OCI-LY7 (cell line): Measurements from ENCODE around the gene GPR84.

Source experiments
- EZH2phosphoT487 ChIP-seq: fragments of 200-600 bp; sonication (generic); IDR thresholded peaks from 2 replicates; pipeline ENCODE4 v1.6.1; 2018; ENCODE audit warnings: low read depth, borderline replicate concordance, mild to moderate bottlenecking, mixed run types, antibody characterized with exemption, low read length, moderate library complexity, mixed read lengths
- TF ChIP-seq, protein P1 (sequence below): fragments of 200-600 bp; sonication (generic); conservative IDR thresholded peaks from 2 replicates; pipeline ENCODE4 v1.5.1; 2014; ENCODE audit warnings: mild to moderate bottlenecking, antibody characterized with exemption, low read length, moderate library complexity, mixed read lengths

DNA sequence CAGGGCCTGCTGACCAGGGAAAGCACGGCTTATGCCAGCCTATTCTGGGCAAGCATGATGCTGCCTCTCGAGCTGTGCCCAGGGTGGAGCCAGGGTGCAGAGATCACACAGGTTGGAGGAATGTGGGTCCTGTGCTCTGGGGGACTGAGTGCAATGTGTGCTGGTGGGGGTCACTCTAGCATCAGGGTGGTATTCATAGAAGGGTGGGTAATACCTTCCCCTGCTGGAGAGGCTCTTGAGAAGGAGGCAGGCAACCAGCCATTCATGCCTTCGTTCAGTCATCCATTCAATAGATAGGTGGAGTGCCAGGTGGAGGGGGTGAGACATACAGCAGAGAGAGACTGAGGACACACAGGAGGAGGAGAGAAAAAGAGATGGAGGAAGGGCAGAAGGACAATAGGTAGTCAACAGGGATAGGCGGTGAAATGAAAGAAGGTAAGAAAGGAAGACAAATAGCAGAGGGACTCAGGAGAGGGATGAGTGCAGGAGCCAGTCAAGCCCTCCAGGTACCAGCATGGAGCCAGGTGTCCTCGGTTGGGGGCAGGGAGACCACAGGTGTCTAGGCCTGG, 25.4 kb upstream of the GPR84 start:
- TF ChIP-seq, protein P1, sequence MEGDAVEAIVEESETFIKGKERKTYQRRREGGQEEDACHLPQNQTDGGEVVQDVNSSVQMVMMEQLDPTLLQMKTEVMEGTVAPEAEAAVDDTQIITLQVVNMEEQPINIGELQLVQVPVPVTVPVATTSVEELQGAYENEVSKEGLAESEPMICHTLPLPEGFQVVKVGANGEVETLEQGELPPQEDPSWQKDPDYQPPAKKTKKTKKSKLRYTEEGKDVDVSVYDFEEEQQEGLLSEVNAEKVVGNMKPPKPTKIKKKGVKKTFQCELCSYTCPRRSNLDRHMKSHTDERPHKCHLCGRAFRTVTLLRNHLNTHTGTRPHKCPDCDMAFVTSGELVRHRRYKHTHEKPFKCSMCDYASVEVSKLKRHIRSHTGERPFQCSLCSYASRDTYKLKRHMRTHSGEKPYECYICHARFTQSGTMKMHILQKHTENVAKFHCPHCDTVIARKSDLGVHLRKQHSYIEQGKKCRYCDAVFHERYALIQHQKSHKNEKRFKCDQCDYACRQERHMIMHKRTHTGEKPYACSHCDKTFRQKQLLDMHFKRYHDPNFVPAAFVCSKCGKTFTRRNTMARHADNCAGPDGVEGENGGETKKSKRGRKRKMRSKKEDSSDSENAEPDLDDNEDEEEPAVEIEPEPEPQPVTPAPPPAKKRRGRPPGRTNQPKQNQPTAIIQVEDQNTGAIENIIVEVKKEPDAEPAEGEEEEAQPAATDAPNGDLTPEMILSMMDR = no peak
- no peak for TF ChIP-seq EZH2phosphoT487
